Ureter (tissue), 1 donor: ENCODE measurements around the gene PARD3. TPM values are rescaled to one million over a fixed set of nuclear protein-coding genes. Genes with fewer than 3 reads are reported as not detected.

ENCODE experiments used
- DNase-seq: peaks from one replicate; pipeline ENCODE4 v3.0.0-alpha.2; 2020; ENCODE audit warnings: low spot score
- total RNA-seq: library from RNA; stranded (reverse); gene quantifications from one replicate; pipeline ENCODE4 v1.2.4, GENCODE V29; 2023
- donor health status: DM: yes; HTN: yes; CAD: no.

Gene PARD3
- total RNA-seq, 1 donor from 2014 or later, result 73.5 TPM

- DNase-seq, result no peak
Measured at GRCh38 chr10:34495938-34496337, 319.2 kb downstream of the PARD3 start.

- DNase-seq, result no peak
Measured at GRCh38 chr10:34494012-34494411, 321.1 kb downstream of the PARD3 start.

DNA sequence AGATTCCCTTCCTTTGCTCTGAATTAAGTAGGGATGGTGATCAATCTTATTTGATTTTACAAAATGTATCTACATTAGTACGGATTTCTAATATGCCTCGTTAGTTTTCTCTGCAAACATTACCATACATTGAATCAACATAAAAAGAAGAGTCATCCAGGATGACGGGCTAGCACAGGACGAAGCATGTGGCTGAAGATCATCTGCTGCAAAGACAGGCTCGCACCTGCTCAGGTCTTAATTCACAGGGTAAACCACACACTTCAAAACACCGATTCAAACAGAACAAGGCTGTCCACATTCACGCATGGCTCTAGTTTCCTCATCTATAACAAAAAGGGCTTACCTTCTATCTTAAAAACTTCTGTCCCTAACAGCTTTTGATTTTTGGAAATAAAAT lies 323.0 kb downstream of the PARD3 start:
- no peak for DNase-seq

DNA sequence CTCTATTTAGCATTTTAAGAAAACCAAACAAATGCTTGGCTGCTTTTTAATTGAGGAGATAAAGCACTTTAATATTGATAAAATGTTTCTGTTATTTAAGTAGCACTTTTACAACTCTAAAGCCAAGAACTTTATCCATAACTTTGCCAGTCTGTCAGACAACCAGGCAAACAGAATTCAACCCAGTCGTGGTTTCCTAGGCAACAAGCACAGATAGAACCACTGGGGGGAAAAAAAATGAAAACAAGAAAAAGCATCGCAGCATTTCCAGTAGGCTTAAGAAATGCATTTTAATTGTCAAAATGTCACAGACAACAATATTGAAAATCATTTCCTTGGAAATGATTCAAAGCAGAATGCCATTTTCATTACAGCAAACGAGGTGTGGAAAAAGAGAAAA lies 323.4 kb downstream of the PARD3 start:
- no peak for DNase-seq

GRCh38 chr10:34489973-34490745 lies 324.9 kb downstream of the PARD3 start:
- DNase-seq, result no peak

DNA sequence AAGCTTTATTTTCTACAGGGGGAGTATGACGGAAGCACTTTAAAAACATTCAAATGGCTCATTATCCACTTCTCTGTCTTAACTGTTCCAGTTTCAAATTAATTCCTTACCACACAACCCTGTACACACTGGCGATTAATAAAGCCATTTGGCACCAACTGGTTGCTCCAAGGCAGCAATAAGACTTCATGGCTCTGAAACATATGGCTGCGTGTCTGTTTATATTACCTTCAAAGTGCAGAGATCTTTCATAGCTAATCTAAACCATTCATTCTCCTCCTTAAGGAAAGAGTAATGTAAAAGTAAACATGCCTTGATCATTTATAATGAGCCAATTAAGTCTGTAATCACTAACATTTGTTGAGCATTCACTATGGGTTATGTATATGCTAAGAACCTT lies 325.7 kb downstream of the PARD3 start:
- DNase-seq, result no peak

GRCh38 chr10:34488476-34489130 lies 326.5 kb downstream of the PARD3 start:
- DNase-seq, result no peak

DNA sequence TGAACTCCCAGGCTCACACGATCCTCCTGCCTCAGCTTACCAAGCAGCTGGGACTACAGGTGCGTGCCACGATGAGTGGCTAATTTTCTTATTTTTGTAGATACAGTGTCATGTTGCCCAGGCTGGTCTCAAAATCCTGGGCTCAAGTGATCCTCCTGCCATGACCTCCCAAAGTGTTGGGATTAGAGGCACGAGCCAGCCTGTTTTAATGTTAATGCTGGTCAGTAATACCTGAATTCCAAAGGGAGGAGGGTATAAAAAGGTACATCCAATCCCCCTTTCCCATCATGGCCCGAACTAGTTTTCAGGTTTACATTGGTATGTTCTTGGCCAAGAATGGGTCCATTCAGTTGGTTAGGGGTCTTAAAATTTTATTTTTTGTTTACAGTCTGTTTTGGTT lies 329.1 kb downstream of the PARD3 start:
- DNase-seq, result no peak

DNA sequence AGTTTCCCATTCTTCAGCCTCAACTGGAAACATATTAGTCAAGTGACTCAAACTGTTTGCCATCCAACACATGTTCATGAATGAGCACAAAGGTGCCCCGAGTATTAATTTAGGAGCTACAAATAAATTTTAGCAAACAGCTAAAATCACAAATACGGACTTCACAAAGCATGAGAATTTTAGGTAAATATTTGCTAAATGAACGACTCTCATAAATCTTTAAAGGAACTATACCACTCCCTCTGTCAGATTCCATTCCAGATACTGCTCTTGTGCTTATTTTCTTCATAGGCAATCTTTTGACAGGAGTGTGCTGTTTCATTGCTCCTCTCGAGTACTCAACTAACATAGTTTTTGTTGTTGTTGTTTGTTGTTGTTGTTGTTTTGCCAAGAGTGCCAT lies 330.9 kb downstream of the PARD3 start:
- no peak for DNase-seq

- DNase-seq, result no peak
Measured at GRCh38 chr10:34480345-34480744, 334.8 kb downstream of the PARD3 start.

DNA sequence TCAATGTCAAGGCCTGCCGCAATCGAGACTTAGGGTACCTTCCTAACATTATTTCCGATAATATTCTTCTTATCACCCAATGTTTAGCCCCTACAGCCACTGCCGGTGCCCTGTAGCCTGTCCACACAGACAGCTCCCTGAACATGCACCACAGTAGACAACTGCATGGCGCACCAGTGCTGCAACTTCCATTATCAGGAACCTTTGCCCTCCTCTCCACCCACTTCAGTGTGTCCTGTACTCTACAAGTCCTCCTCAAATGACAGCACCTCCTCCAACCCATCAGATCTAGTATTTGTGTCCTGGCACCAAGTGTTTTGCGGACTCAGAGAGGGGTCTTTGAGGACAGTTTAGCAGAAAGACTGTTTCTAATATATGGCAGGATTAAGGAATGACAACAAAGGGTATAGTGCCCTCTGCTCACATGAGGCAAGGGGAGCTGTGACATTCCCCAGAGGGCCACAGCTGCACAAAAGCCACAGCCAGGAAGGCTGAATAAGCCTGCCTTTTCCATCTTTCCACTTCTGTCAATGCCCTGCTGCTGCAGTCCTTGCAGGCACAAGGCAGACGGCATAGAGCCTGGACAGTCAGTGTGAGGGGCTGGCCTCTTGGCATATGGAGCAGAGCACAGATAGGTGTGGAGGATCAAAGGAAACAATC lies 335.4 kb downstream of the PARD3 start:
- DNase-seq, result no peak

GRCh38 chr10:34477249-34477648 lies 337.8 kb downstream of the PARD3 start:
- DNase-seq, result no peak

GRCh38 chr10:34476608-34477007 lies 338.5 kb downstream of the PARD3 start:
- no peak for DNase-seq

DNA sequence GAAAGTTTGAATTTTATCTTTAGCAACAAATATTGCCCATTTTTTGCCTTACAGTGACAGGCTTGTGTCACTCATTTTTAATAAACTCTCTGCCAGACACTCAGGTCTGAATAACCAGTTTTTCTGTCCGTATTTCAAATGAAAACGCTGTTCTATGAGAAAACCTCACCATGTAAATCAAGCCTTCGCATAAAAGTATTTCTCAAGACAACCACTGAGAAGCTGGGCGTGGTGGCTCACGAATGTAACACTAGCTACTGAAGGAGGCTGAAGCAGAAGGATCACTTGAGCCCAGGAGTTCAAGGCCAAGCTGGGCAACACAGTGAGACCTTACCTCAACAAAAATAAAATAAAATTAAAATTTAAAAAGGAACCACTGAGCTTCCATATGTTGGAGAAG lies 339.3 kb downstream of the PARD3 start:
- no peak for DNase-seq

GRCh38 chr10:34475274-34475646 lies 339.8 kb downstream of the PARD3 start:
- DNase-seq, result no peak

DNA sequence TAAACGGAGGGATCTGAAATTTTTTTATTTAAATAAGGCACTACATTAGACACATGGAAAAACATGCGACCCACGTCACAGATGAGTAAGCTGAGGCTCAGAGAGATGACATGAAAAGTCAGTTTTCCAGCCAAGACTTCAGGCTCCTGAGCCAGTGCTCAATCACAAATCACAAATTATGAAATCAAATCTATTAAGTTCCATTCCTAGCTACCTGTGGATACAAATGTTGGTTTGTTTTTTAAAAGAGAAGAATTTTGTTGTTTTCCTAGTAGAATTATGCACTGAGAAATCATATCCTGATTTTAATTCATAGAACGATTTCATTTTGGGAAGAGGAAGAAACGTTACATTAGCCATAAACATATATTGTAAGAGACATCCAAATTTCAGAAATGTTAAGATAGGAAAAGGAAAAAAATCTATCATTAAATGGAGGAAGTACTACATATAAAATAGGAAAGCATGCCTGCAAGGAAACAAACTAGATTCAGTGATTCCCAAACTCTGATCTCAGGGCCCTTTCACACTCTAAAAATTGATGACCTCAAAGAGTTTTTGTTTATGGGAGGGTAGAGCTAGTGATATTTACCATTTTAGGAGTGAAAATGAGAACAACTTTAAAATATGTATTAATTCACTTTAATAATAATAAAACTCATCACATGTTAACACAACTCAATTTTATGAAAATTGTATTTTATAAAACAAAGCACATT lies 340.4 kb downstream of the PARD3 start:
- no peak for DNase-seq

DNA sequence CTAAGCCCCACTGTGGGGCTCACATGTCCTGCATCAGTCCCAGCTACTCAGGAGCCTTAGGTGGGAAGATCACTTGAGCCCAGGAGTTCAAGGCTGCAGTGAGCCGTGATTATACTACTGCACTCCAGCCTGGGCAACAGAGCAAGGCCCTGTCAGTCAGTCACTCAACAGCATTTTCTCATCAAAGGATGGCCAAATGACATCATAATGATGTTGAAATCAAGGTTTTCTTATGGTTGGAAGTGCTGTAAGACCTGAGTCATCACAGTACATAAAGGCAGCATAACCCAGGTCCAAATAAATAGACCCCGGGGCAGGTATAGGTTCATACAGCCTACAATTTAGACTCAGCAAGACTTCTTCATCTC lies 341.1 kb downstream of the PARD3 start:
- no peak for DNase-seq

GRCh38 chr10:34473174-34474008 lies 341.7 kb downstream of the PARD3 start:
- no peak for DNase-seq

DNA sequence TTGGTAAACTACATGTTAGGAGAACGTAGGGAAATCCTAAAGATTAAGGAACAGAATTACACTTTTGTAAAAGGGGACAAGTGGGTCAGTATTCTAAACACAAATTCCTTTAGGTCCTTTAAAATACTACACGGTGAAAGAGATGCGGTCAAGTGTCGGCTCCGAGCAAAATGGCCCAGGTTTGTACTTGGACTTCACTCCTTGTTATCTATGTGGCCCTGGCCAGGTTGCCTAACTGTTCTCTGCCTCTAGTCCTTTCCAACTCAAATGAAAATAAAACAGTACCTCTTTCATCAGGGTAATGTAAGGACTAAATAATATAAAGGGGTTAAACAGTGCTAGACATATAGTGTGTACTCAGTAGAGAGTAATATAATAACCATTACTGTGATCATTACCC lies 344.8 kb downstream of the PARD3 start:
- no peak for DNase-seq

- no peak for DNase-seq
Measured at GRCh38 chr10:34469446-34469845, 345.6 kb downstream of the PARD3 start.

DNA sequence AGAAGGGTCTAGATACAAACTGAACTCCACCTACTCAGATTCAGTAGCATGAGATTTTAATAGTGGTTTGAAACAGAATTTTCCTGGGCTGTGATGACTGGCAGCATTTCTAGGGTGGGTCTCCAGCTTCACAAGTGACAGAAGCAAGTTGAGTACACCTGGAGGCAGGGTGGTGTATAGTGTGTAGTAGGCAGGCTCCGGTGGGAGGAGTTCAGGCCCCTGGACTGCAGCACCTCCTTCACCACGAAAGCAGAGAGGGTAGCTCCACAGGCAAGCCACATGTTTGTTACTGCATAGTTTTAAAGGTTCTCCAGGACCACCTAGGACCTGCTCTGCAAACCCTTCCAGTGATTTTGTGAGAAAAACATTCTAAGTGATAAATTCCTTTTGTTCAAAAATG lies 347.2 kb downstream of the PARD3 start:
- no peak for DNase-seq

DNA sequence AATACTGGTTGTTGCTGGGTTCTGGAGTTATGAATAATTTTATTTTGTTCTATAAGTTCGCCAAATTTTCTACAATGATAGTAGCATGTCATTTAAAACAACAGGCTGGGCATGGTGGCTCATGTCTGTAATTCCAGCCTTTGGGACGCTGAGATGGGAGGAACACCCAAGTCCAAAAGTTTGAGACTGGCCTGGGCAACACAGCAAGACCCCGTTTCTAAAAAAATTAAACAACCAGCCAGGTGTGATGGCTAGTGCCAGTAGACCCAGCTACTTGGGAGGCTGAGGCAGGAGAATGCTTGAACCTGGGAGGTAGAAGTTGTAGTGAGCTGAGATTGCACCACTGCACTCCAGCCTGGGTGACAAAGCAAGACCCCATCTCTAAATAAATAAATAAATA lies 347.7 kb downstream of the PARD3 start:
- no peak for DNase-seq
